Skin epidermis (tissue), 12 donors: Measurements from ENCODE around the gene WARS2.
"Not testable (repeated sequence)": the region's sequence is repeated elsewhere in the genome, so short reads cannot be mapped to it uniquely, and the experiment has no call there.

Source experiments
- H3K27ac ChIP-seq, 21 experiments: fragments of 200-600 bp; sonication (generic) in 11 of 21; one replicate each; pipeline ENCODE4 v1.5.0; 2020; ENCODE audit warnings: mild to moderate bottlenecking in 3 of 21, inconsistent platforms in 2 of 21, moderate library complexity in 2 of 21
- H3K4me3 ChIP-seq, 7 experiments: fragments of 200-600 bp; sonication (generic) in 2 of 7; one replicate each; pipeline ENCODE4 v1.5.0; 2020; ENCODE audit warnings: inconsistent platforms in 2 of 7, mild to moderate bottlenecking in 2 of 7, moderate library complexity in 1 of 7

WARS2 gene

GRCh38 chr1:119141660-119142059 lies 1.2 kb upstream of the WARS2 start:
- Histone ChIP-seq H3K4me3 (no peak overlapping the region), H3K27ac (no peak overlapping the region)

GRCh38 chr1:119141020-119141424 lies 569 bp upstream of the WARS2 start:
- peak overlapping the region in 20 of 21 experiments; percentile 90 to 99 (median 96) for H3K27ac ChIP-seq
- H3K4me3 ChIP-seq, result peak overlapping the region; percentile 33 to 60 (median 50)

DNA sequence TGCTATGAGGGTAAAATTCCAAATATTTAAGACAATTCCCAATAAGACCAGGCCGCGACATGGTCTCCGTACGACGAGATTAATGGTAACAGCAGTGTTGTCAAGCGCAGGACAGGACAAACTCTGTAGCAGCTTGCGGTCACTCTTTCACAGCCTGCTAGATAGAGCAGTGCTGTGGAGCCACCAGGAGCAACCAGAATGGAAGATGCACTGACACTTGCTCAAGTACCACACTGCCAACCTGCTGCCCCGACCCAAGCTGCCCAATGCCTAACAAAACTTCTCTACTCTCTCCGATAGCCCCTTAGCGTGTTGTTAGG lies 636 bp downstream of the WARS2 start:
- peak overlapping the region; percentile 33 to 60 (median 50) for H3K4me3 ChIP-seq
- peak overlapping the region in 20 of 21 experiments; percentile 90 to 99 (median 96) for H3K27ac ChIP-seq

DNA sequence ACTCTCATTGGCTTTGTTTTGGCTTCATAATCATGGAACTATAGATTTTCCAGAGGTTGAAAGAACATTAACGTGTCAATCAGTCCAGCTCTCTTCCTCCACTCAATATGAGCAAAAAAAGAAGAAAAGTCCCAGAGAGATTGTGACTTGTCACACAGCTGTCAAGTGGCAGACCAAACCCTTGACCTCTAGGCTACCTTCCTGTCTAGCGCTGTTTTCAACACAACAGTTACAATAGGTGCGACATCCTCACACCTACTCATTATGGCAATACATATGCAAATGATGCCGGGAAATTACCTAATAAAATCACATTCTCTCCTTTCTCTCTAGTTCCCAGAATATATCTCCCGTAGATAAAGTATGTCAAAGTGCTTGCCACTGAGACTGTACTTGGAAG lies 1.1 kb downstream of the WARS2 start:
- H3K4me3 ChIP-seq, result peak overlapping the region; percentile 33 to 60 (median 50)

DNA sequence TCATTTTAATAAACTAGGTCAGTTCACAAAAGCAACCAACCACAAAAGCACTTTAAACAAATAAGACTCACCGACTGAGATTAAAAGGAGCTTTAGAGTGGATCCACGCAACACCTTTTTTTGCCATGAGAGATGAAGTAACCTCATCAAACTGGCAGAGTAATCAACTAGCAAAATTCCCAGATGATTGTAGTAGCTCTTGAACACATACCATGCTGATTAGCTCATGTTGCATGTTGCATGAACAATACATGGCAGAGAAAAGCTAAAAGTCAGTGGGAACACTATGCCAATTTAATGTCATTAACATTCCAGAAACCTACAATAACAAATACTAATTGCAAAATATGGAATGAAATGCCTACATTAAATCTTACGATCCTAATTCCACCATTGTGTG lies 4.1 kb downstream of the WARS2 start:
- no peak overlapping the region for H3K27ac ChIP-seq
- no peak overlapping the region for H3K4me3 ChIP-seq

More for the DNA sequence above, 1.1 kb downstream of the WARS2 start:
- peak overlapping the region in 19 of 21 experiments; percentile 90 to 99 (median 96) for H3K27ac ChIP-seq

GRCh38 chr1:119133987-119134386 lies 6.5 kb downstream of the WARS2 start:
- Histone ChIP-seq H3K4me3 (no peak overlapping the region), H3K27ac (no peak overlapping the region)

DNA sequence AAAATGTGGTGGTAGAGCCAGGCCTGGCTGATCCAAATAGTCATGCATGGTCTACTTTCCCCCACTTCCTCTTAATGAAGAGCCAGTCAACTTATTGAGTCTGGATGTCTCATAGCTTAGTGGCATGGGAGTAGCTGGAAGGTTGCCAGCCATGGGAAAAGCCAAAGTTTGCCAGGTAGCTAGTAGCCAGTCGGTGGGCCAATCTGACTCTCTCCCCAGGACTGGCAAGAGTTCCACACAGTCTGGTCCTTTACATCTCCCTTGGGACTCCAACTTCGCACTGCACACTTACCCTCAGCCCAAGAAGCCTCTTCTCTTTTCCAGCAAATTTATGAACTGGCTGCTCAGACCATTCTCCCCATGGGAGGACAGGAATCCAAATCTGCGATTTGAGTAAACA lies 8.3 kb downstream of the WARS2 start:
- no peak overlapping the region for H3K27ac ChIP-seq
- no peak overlapping the region for H3K4me3 ChIP-seq

DNA sequence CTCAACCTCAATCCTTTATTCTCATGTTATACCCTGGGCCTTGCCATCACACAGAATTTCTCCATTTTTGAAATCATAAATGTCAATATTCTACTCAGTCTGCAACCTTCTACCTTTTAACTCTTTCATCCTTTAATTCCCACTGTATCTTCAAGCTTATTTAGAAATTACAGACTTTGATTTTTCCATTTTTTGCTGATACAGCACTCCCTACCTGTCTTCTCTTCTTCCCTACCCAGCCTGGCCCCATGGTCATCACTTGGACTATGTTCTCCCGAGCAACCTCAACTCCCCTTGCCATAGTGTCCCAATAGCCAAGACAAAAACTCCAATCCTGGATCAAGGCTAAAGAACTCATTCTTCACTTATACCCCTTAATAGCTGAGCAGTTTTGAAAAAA lies 14.6 kb downstream of the WARS2 start:
- H3K4me3 ChIP-seq, result no peak overlapping the region
- no peak overlapping the region for H3K27ac ChIP-seq

GRCh38 chr1:119124764-119125163 lies 15.7 kb downstream of the WARS2 start:
- Histone ChIP-seq H3K4me3 (no peak overlapping the region), H3K27ac (no peak overlapping the region)

DNA sequence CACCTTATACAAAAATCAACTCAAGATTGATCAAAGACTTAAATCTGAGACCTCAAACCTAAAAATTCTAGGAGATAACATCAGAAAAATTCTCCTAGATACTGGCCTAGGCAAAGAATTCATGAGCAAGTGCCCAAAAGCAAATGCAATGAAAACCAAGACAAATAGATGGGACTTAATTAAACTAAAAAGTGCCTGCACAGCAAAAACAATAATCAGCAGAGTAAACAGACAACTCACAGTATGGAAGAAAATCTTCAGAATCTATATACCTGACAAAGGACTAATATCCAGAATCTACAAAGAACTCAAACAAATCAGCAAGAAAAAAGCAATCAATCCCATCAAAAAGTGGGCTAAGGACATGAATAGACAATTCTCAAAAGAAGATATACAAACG lies 18.6 kb downstream of the WARS2 start:
- not testable (repeated sequence) for H3K4me3 ChIP-seq, H3K27ac ChIP-seq

DNA sequence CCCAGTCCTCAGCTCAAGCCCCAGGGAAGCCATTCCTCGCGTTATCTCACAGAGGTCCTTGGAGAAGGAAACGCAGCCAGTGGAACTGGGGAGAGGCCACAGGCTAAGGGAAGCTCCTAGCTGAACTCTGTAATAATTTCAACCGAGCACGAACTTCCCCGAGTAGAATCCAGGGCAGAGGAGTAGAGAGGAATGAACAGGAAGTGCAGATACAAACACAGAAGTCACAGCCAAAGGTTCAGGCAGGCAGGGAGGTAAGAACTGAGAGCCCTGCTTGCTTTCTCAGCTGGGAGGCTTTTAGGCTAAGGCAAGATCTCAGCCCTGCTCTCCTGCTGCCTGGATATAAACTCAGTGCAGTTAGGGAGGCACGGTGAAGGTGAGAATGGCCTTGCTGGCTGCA lies 23.7 kb downstream of the WARS2 start:
- Histone ChIP-seq H3K27ac (no peak overlapping the region), H3K4me3 (no peak overlapping the region)

DNA sequence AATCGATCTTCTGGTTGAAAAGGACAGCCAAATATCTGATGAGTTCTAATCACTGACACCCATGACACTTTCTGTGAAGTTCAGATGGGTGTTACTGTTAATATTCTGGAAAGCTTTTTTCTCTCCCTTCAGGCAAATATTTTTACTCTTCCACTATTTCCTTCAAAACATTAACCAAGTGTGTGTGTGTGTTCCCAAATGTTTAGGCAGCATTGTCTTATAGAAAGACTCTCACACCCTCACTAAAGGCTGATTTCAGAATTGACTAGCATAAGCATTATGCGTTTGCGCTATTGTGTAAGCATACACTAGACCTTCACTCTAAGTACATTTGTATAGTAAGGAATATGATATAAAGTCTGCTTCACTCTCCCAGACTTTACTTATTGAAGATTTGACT lies 24.7 kb downstream of the WARS2 start:
- no peak overlapping the region for H3K4me3 ChIP-seq

GRCh38 chr1:119115311-119115710 lies 25.1 kb downstream of the WARS2 start:
- Histone ChIP-seq H3K4me3 (no peak overlapping the region), H3K27ac (no peak overlapping the region)

More for the DNA sequence above, 24.7 kb downstream of the WARS2 start:
- H3K27ac ChIP-seq, result no peak overlapping the region

DNA sequence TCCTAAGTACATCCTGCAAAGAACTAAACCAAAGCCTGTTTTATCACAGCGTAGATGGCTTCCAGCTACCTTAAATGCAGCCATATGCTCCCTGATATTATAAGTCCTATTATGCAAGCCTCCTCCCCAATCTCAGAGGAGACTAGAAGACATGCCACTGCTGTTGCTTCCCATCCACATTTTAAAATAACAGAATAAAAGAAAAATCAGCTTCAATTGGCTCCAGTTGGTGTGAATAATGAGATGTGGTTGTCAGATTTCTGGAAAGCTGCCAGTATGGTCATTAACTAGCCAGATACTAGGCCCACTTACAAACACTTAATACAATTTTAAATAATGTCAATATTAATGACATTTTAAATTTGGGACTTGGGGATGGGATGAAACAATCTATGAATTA lies 25.7 kb downstream of the WARS2 start:
- H3K4me3 ChIP-seq, result no peak overlapping the region
- no peak overlapping the region for H3K27ac ChIP-seq

DNA sequence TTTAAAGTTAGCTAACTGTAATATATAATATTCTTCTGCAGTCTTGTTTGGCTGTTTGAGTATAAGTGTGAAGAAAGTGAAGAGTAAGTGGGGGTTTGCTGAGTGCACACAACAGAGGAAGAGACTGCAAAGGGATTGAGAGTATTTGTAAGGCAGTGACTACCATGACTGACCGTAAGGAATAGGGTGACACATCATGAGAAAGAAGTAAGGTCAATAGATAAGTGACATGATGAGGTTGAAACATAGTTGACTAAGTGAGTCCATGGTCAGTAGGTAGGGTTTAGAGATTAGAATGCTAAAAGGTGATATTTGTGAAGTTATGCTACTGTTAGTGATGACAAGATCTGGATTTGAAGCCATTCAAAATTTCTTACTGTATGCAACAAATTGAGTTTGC lies 27.7 kb downstream of the WARS2 start:
- Histone ChIP-seq H3K4me3 (no peak overlapping the region), H3K27ac (no peak overlapping the region)

DNA sequence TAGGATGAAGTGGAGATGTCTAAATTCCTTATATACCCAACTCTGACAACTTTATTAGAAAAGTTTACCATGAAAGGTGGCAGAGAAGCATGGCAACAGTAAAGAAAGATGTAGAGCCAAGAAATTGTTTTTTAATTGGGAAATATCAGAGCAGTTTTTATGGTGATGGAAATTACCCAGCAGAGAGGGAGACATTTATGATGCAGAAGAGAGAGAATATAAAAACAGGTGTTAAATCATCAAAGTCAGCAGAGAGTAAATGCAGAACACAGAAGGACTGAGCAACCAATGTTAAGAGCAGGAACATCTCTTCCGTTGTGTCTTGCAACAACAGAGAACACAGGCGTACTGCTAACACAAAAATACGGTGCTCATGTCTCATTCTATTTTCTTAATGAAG lies 28.2 kb downstream of the WARS2 start:
- no peak overlapping the region for H3K4me3 ChIP-seq
- no peak overlapping the region for H3K27ac ChIP-seq

- H3K4me3 ChIP-seq, result no peak overlapping the region
- H3K27ac ChIP-seq, result no peak overlapping the region
Measured at GRCh38 chr1:119108988-119109387, 31.5 kb downstream of the WARS2 start.

GRCh38 chr1:119103764-119104163 lies 36.7 kb downstream of the WARS2 start:
- Histone ChIP-seq H3K4me3 (no peak overlapping the region), H3K27ac (no peak overlapping the region)

- Histone ChIP-seq H3K4me3 (no peak overlapping the region), H3K27ac (peak overlapping the region in 4 of 21 experiments; percentile 43 to 68 (median 44))
Measured at GRCh38 chr1:119102051-119102450, 38.4 kb downstream of the WARS2 start.

GRCh38 chr1:119101563-119101962 lies 38.9 kb downstream of the WARS2 start:
- Histone ChIP-seq H3K4me3 (no peak overlapping the region), H3K27ac (peak overlapping the region in 3 of 21 experiments; percentile 40 to 50 (median 43))

DNA sequence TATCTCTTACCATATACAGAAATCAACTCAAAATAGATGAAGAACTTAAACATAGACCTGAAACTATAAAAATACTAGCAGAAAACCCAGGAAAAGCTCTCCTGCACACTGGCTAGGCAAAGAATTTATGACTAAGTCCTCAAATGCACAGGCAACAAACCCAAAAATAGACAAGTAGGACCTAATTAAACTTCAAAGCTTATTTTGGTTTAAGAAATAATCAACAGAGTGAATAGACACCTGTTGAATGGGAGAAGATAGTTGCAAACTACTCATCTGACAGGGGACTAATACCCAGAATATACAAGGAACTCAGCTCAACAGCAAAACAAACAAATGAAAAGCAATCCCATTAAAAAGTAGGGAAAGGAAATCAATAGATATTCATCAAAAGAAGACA lies 40.7 kb downstream of the WARS2 start:
- no peak overlapping the region for H3K4me3 ChIP-seq
- peak overlapping the region in 1 of 21 experiments; percentile 43 for H3K27ac ChIP-seq

DNA sequence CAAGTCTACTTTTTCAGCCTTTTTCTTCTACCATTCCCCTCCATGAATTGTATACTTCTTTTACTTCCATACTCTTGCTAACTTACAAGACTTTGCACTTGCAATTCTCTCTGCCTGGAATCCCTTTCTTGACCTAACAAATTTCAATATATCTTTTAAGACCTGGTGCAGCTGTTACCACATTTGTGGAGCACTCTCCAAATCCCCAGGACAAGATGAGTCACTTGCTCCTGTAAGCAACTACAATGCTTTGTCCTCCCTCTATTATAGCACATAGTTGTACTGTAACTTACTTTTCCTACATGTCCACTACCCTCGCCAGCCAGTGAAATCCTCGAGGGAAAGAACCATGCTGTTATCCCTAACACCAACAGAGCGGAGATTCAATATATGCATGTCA lies 43.1 kb downstream of the WARS2 start:
- H3K27ac ChIP-seq, result no peak overlapping the region

DNA sequence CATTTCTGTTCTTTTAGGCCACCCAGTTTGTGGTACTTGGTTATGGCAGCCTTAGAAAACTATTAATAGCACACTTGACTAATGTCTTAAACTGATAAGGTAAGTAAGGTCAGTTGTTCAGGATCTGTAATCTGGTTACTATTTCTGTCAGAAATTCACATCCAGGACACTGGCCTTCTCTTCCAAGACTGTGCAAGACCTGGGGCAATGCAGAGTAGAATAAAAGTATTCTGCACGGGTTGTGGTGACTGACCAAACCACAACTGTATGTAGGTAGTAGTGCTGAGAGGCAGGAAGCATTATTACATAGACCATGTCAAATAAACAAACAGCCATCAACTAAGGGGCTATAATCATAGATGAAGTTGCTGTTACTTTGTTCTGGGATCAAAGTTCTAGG lies 46.7 kb downstream of the WARS2 start:
- no peak overlapping the region for H3K27ac ChIP-seq

More for the DNA sequence above, 43.1 kb downstream of the WARS2 start:
- no peak overlapping the region for H3K4me3 ChIP-seq

More for the DNA sequence above, 46.7 kb downstream of the WARS2 start:
- no peak overlapping the region for H3K4me3 ChIP-seq
